GM18870 (cell line): ENCODE data around the gene CIRBP.
A peak's percentile ranks its signal among the peaks of the same experiment; 100 is the strongest.
"Not testable (repeated sequence)": the region's sequence is repeated elsewhere in the genome, so short reads cannot be mapped to it uniquely, and the experiment has no call there.

Experiments
- ATAC-seq: cut with Tn5 transposase; IDR thresholded peaks from one replicate; pipeline ENCODE4 v1.9.1; 2021; ENCODE audit warnings: moderate library complexity; ENCODE audit not compliant: unreplicated experiment

The CIRBP gene

GRCh38 chr19:1243768-1244692 lies 25.1 kb upstream of the CIRBP start:
- ATAC-seq = no peak

GRCh38 chr19:1244693-1245451 lies 24.3 kb upstream of the CIRBP start:
- no peak for ATAC-seq

GRCh38 chr19:1245494-1246264 lies 23.5 kb upstream of the CIRBP start:
- no peak for ATAC-seq

GRCh38 chr19:1246265-1247087 lies 22.7 kb upstream of the CIRBP start:
- not testable (repeated sequence) for ATAC-seq

- ATAC-seq = no peak
Observed at GRCh38 chr19:1247748-1248138, 21.4 kb upstream of the CIRBP start.

- no peak for ATAC-seq
Observed at GRCh38 chr19:1248139-1248785, 20.9 kb upstream of the CIRBP start, which contains the start of gene MIDN. TSS of gene MIDN (plus strand) at chr19:1248583. CDS start at chr19:1250297, 1,714 bp downstream.

GRCh38 chr19:1248786-1249297 lies 20.3 kb upstream of the CIRBP start:
- no peak for ATAC-seq

- peak; percentile 46 for ATAC-seq
Observed at GRCh38 chr19:1249298-1249989, 19.7 kb upstream of the CIRBP start.

GRCh38 chr19:1249990-1250436 lies 19.1 kb upstream of the CIRBP start:
- ATAC-seq = no peak

- no peak for ATAC-seq
Observed at GRCh38 chr19:1250437-1251260, 18.5 kb upstream of the CIRBP start.

- no peak for ATAC-seq
Observed at GRCh38 chr19:1251330-1252220, 17.6 kb upstream of the CIRBP start.

GRCh38 chr19:1252221-1252820 lies 16.8 kb upstream of the CIRBP start:
- no peak for ATAC-seq

- ATAC-seq = no peak
Observed at GRCh38 chr19:1252821-1253513, 16.2 kb upstream of the CIRBP start.

GRCh38 chr19:1253514-1254080 lies 15.5 kb upstream of the CIRBP start:
- ATAC-seq = no peak

GRCh38 chr19:1254081-1254527 lies 15.0 kb upstream of the CIRBP start:
- no peak for ATAC-seq
